Neural cell (in vitro differentiated cells): ENCODE data around the gene SYCE3. TPM values are rescaled to one million over a fixed set of nuclear protein-coding genes. Genes with fewer than 3 reads are reported as not detected.

Source experiments
- H2AFZ ChIP-seq: fragments of 200-600, 300-800 bp; sonication (generic), shearing (Covaris generic); 2 replicates; pipeline ENCODE4 v1.6.0; 2014; ENCODE audit warnings: low read depth, mild to moderate bottlenecking, antibody characterized with exemption, low read length, moderate library complexity
- H3F3A ChIP-seq: fragments of 200-600 bp; shearing (Covaris generic); 2 replicates; pipeline ENCODE4 v1.6.1; 2016; ENCODE audit warnings: mild to moderate bottlenecking, moderate library complexity, mixed read lengths, antibody characterized with exemption, low read length; ENCODE audit not compliant: insufficient read depth, poor library complexity, severe bottlenecking
- H3K27ac ChIP-seq: fragments of 200-600, 300-800 bp; sonication (generic), shearing (Covaris generic); 2 replicates; pipeline ENCODE4 v1.5.1; 2014; ENCODE audit warnings: mild to moderate bottlenecking, low read length, moderate library complexity
- H3K27me3 ChIP-seq: fragments of 300-800, 200-600 bp; sonication (generic), shearing (Covaris generic); 2 replicates; pipeline ENCODE4 v1.6.0; 2014; ENCODE audit warnings: mild to moderate bottlenecking, low read depth, low read length, moderate library complexity; ENCODE audit not compliant: insufficient read depth
- H3K36me3 ChIP-seq: fragments of 300-800, 200-600 bp; sonication (generic), shearing (Covaris generic); 2 replicates; pipeline ENCODE4 v1.5.1; 2014; ENCODE audit warnings: mild to moderate bottlenecking, antibody characterized with exemption, low read length, moderate library complexity; ENCODE audit not compliant: insufficient read depth
- H3K4me2 ChIP-seq: fragments of 300-800, 200-600 bp; sonication (generic), shearing (Covaris generic); 2 replicates; pipeline ENCODE4 v1.6.0; 2014; ENCODE audit warnings: mild to moderate bottlenecking, low read length
- H3K4me3 ChIP-seq: fragments of 300-800, 200-600 bp; sonication (generic), shearing (Covaris generic); 2 replicates; pipeline ENCODE4 v1.5.1; 2014; ENCODE audit warnings: mild to moderate bottlenecking, low read length, moderate library complexity
- H3K79me2 ChIP-seq: fragments of 200-600 bp; shearing (Covaris generic); replicated peaks from 2 replicates; pipeline ENCODE4 v1.6.0; 2014; ENCODE audit warnings: mild to moderate bottlenecking, low read length, moderate library complexity; ENCODE audit not compliant: insufficient read depth
- H3K9ac ChIP-seq: fragments of 300-800, 200-600 bp; sonication (generic), shearing (Covaris generic); 2 replicates; pipeline ENCODE4 v1.6.1; 2016; ENCODE audit warnings: mild to moderate bottlenecking, low read length, mixed read lengths
- H3K9me2 ChIP-seq: fragments of 200-600 bp; shearing (Covaris generic); 2 replicates; pipeline ENCODE4 v1.6.1; 2016; ENCODE audit warnings: mild to moderate bottlenecking, low read length, mixed read lengths; ENCODE audit not compliant: insufficient read depth
- H3K9me3 ChIP-seq: fragments of 200-600, 300-800 bp; sonication (generic), shearing (Covaris generic); 2 replicates; pipeline ENCODE4 v1.6.1; 2016; ENCODE audit warnings: mild to moderate bottlenecking, mixed run types, low read length, moderate library complexity, mixed read lengths
- H4K20me1 ChIP-seq: fragments of 200-600 bp; shearing (Covaris generic); 2 replicates; pipeline ENCODE4 v1.6.1; 2016; ENCODE audit warnings: mild to moderate bottlenecking, mixed run types; ENCODE audit not compliant: insufficient read depth
- EP300 ChIP-seq: fragments of 450-650 bp; conservative IDR thresholded peaks from 2 replicates; pipeline ENCODE4 v1.6.1; 2014; ENCODE audit warnings: antibody characterized with exemption, mild to moderate bottlenecking, moderate library complexity; ENCODE audit not compliant: poor library complexity, severe bottlenecking
- EZH2 ChIP-seq: fragments of 200-600, 300-800 bp; shearing (Covaris generic), sonication (generic); IDR thresholded peaks from 2 replicates; pipeline ENCODE4 v1.6.1; 2014; ENCODE audit warnings: antibody characterized with exemption, low read length, borderline replicate concordance, mild to moderate bottlenecking; ENCODE audit not compliant: insufficient read depth, poor library complexity, severe bottlenecking
- MXI1 ChIP-seq: fragments of 450-650 bp; conservative IDR thresholded peaks from 2 replicates; pipeline ENCODE4 v1.6.1; 2014; ENCODE audit warnings: antibody characterized with exemption, mild to moderate bottlenecking; ENCODE audit not compliant: poor library complexity, severe bottlenecking
- POLR2AphosphoS5 ChIP-seq: IDR thresholded peaks from 2 replicates; pipeline ENCODE4 v1.6.1; 2012
- RAD21 ChIP-seq: fragments of 450-650 bp; conservative IDR thresholded peaks from 2 replicates; pipeline ENCODE4 v1.6.1; 2014; ENCODE audit warnings: antibody characterized with exemption, mild to moderate bottlenecking, moderate library complexity
- SMC3 ChIP-seq: fragments of 450-650 bp; conservative IDR thresholded peaks from 2 replicates; pipeline ENCODE4 v1.6.1; 2014; ENCODE audit warnings: antibody characterized with exemption, mild to moderate bottlenecking, moderate library complexity; ENCODE audit not compliant: poor library complexity
- TAF1 ChIP-seq: IDR thresholded peaks from 2 replicates; pipeline ENCODE4 v1.6.1; 2012; ENCODE audit warnings: low read depth
- polyA plus RNA-seq: library from polyadenylated mRNA; depleted of rRNA; stranded (reverse); fragments of >200 nt; gene quantifications from 2 replicates; pipeline ENCODE4 v1.2.3, GENCODE V29; 2014
- TF ChIP-seq, protein P1 (sequence below): IDR thresholded peaks from 2 replicates; pipeline ENCODE4 v1.6.1; 2012; ENCODE audit warnings: borderline replicate concordance
- TF ChIP-seq, protein P2 (sequence below): fragments of 450-650 bp; IDR thresholded peaks from 2 replicates; pipeline ENCODE4 v1.5.1; 2014; ENCODE audit warnings: antibody characterized with exemption, mild to moderate bottlenecking, moderate library complexity; ENCODE audit not compliant: poor library complexity, severe bottlenecking

SYCE3 gene
- polyA plus RNA-seq, 1 donor from 2014 or later: not detected

DNA sequence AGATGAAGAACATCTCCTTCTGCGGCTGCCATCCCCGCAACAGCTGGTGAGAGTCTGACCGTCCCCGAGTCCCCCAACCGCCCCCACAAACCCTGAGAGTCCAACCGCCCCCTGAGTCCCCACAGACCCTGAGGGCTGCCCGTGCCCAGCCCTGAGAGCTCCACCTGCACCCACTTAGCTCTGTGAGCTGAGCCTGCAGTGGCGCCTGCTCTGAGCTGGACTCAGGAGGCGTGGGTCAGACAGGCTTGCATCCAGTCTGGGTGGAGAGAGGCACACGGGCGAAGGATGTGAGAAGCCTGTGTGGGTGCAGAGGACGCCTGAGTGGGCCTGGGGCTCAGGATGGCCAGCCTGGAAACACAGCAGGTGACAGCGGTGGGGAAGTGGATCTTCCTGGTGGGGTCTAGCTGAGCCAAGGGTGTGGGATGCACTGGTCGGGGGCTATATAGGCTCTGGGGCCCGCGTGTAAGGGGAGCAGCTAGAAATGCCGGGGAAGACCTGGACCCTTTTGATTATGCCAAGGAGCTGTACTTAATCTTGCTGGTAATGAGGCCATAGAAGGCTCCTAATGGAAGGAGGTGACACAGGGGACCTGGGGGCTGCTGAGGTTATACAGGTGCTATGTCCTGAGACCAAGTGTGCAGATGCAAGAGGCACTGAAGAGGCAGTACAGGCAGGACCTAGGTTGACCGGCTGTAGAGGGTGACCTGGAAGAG, 44.4 kb upstream of the SYCE3 start:
- Histone ChIP-seq H4K20me1 (no peaks in the 10 kb centered on the region), H3F3A (no peaks in the 10 kb centered on the region), H3K4me2 (no peak overlapping the region), H3K27ac (no peak overlapping the region), H3K9ac (no peak overlapping the region), H3K79me2 (no peaks in the 10 kb centered on the region), H3K36me3 (peaks cover 5% of the 10 kb centered on the region), H3K9me2 (no peaks in the 10 kb centered on the region), H3K9me3 (no peaks in the 10 kb centered on the region), H3K27me3 (no peaks in the 10 kb centered on the region), H2AFZ (no peak overlapping the region), H3K4me3 (no peak overlapping the region)
- TF ChIP-seq TAF1: no peak
- TF ChIP-seq, protein P1, sequence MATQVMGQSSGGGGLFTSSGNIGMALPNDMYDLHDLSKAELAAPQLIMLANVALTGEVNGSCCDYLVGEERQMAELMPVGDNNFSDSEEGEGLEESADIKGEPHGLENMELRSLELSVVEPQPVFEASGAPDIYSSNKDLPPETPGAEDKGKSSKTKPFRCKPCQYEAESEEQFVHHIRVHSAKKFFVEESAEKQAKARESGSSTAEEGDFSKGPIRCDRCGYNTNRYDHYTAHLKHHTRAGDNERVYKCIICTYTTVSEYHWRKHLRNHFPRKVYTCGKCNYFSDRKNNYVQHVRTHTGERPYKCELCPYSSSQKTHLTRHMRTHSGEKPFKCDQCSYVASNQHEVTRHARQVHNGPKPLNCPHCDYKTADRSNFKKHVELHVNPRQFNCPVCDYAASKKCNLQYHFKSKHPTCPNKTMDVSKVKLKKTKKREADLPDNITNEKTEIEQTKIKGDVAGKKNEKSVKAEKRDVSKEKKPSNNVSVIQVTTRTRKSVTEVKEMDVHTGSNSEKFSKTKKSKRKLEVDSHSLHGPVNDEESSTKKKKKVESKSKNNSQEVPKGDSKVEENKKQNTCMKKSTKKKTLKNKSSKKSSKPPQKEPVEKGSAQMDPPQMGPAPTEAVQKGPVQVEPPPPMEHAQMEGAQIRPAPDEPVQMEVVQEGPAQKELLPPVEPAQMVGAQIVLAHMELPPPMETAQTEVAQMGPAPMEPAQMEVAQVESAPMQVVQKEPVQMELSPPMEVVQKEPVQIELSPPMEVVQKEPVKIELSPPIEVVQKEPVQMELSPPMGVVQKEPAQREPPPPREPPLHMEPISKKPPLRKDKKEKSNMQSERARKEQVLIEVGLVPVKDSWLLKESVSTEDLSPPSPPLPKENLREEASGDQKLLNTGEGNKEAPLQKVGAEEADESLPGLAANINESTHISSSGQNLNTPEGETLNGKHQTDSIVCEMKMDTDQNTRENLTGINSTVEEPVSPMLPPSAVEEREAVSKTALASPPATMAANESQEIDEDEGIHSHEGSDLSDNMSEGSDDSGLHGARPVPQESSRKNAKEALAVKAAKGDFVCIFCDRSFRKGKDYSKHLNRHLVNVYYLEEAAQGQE: no peak
- TF ChIP-seq EZH2: no peak
- TF ChIP-seq EP300: no peak
- TF ChIP-seq SMC3: no peak
- TF ChIP-seq, protein P2, sequence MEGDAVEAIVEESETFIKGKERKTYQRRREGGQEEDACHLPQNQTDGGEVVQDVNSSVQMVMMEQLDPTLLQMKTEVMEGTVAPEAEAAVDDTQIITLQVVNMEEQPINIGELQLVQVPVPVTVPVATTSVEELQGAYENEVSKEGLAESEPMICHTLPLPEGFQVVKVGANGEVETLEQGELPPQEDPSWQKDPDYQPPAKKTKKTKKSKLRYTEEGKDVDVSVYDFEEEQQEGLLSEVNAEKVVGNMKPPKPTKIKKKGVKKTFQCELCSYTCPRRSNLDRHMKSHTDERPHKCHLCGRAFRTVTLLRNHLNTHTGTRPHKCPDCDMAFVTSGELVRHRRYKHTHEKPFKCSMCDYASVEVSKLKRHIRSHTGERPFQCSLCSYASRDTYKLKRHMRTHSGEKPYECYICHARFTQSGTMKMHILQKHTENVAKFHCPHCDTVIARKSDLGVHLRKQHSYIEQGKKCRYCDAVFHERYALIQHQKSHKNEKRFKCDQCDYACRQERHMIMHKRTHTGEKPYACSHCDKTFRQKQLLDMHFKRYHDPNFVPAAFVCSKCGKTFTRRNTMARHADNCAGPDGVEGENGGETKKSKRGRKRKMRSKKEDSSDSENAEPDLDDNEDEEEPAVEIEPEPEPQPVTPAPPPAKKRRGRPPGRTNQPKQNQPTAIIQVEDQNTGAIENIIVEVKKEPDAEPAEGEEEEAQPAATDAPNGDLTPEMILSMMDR: no peak
- no peak for TF ChIP-seq MXI1
- no peak for TF ChIP-seq RAD21
- no peak for TF ChIP-seq POLR2AphosphoS5

DNA sequence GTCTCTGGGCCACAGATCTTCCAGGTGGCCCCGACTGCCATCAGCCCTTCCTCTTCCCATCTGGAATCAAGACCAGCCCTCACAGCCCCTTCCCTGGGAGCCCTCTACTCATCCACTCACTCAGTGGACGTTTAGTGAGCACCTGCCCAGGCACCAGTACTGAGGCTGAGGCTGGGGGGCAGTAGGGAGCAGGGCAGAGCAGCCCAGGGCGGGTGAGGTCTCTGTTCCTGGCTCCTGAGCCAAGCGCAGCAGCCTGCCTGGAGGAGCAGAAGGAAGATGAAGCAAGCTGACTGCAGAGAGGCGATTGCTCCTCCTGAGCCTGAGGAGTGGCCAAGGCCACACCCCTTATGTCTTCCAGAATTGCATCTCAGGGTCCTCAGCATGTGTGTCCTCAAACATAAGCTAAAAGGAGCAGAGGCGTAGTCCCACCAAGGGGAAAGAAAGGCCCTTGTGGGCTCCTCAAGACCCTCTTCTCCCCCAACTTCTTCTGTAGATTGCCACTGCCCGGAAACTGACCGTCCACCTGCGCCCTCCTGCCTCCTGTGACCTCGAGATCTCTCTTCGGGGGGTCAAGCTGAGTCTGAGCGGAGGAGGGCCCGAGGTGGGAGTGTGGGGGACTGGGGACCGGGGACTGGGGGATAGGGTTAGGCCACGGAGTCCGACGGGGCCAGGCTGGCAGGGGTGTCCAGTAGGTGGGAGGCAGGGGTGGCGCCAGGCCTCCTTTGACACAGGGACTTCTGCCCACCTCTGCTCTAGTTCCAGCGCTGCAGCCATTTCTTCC, 43.6 kb upstream of the SYCE3 start:
- Histone ChIP-seq H3K36me3 (peaks cover 5% of the 10 kb centered on the region), H3K79me2 (no peaks in the 10 kb centered on the region), H3K4me3 (no peak overlapping the region), H3F3A (no peaks in the 10 kb centered on the region), H3K9ac (no peak overlapping the region), H4K20me1 (no peaks in the 10 kb centered on the region), H3K27me3 (no peaks in the 10 kb centered on the region), H2AFZ (no peak overlapping the region), H3K9me2 (no peaks in the 10 kb centered on the region), H3K9me3 (no peaks in the 10 kb centered on the region), H3K4me2 (no peak overlapping the region), H3K27ac (no peak overlapping the region)
- no peak for TF ChIP-seq POLR2AphosphoS5
- no peak for TF ChIP-seq EP300
- no peak for TF ChIP-seq TAF1
- no peak for TF ChIP-seq RAD21
- no peak for TF ChIP-seq SMC3
- TF ChIP-seq MXI1: no peak
- TF ChIP-seq, protein P2: no peak
- no peak for TF ChIP-seq EZH2
- TF ChIP-seq, protein P1: no peak
